Activated CD8-positive, alpha-beta memory T cell treated with anti-CD3 and anti-CD28 coated beads for 24 hours (primary cell): Measurements from ENCODE around the gene ZBTB47.

ENCODE experiments used
- DNase-seq: peaks from one replicate; pipeline ENCODE4 v3.0.0-alpha.2; 2020

ZBTB47 gene

DNA sequence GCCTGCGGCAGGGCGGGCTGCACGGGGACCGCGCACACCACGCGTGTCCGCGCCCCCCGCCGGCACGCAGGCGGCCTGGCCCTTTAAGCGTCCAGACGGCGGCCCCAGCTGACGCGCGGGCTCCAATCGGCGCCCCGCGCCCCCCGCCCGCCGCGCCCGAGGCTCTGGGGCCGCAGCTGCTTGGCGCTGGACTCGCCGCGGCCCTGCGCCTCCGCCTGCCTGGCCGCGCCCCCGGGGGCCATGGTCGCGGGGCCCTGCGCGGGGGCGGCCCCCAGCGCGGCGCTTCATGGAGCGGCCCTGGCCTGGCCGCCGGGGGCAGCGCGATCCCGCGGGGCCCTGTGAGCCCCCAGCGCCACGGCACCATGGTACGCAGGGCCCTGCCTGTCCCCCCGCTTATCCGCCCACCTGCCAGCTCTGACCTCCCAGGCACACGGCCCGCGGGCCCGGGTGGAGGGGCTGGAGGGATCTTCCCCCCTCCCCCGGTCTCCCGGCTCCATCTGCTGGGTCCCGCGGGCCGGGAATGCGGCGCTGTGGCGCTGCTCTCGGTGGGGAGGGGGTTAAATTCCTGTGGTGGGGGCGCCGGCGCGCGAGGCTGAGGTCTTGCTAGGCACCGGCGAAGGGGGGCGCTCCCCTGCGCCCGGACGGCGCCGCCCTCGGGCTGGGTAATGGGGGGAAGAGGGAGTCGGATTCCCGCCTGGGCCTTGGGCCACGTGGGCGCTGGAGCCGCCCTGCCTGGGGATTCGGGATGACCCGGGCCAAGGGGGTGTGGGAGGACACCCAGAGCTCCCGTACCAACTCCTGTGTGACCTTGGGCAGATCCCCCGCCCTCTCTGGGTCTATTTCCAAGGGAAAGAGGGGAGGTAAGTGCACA, 1.1 kb downstream of the ZBTB47 start:
- no peak for DNase-seq

DNA sequence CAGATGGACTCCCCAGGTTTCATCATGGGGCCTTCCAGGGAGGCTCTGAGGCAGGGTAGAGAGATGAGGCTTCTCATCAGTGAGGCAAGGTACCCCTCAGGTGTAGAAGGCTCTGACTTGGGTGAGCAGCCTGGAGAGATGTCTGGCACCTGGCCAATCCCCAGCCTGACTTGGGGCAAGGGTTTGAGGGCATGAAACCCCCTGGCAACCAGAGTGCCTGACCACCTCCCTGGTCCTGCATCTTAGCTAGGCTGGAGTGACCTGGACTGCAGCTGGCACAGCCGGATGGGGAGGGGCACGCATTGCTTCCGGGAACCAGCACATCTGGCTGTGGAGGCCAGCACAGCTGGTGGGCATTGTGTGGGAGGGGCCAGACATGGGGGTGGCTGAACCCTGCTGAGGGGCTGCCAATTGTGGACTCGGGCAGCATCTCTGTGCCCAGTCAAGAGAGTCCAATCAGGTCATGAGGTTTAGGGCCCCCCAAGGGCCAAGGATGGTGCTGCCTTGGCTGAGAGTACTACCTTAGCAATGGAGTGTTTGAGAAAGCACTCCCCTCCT, 1.9 kb downstream of the ZBTB47 start:
- DNase-seq: no peak

GRCh38 chr3:42655980-42656679, 2.6 kb downstream of the ZBTB47 start:
- DNase-seq: no peak

- no peak for DNase-seq
These were observed 3.4 kb downstream of the ZBTB47 start for GRCh38 chr3:42656680-42657610.

- no peak for DNase-seq
These were observed 4.2 kb downstream of the ZBTB47 start for GRCh38 chr3:42657675-42658074.

GRCh38 chr3:42658091-42658770, 4.7 kb downstream of the ZBTB47 start:
- no peak for DNase-seq

DNA sequence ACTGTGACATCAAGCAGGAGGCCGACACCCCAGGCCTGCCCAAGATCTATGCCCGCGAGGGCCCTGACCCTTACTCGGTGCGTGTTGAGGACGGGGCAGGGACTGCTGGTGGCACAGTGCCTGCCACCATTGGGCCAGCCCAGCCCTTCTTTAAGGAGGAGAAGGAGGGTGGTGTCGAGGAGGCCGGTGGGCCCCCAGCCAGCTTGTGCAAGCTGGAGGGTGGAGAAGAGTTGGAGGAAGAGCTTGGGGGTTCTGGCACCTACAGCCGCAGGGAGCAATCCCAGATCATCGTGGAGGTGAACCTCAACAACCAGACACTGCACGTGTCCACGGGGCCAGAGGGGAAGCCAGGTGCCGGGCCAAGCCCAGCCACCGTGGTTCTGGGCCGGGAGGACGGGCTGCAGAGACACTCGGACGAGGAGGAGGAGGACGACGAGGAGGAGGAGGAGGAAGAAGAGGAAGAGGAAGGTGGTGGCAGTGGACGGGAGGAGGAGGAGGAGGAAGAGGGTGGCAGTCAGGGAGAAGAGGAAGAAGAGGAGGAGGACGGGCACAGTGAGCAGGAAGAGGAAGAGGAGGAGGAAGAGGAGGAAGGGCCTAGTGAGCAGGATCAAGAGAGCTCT, 5.4 kb downstream of the ZBTB47 start:
- DNase-seq: no peak

DNA sequence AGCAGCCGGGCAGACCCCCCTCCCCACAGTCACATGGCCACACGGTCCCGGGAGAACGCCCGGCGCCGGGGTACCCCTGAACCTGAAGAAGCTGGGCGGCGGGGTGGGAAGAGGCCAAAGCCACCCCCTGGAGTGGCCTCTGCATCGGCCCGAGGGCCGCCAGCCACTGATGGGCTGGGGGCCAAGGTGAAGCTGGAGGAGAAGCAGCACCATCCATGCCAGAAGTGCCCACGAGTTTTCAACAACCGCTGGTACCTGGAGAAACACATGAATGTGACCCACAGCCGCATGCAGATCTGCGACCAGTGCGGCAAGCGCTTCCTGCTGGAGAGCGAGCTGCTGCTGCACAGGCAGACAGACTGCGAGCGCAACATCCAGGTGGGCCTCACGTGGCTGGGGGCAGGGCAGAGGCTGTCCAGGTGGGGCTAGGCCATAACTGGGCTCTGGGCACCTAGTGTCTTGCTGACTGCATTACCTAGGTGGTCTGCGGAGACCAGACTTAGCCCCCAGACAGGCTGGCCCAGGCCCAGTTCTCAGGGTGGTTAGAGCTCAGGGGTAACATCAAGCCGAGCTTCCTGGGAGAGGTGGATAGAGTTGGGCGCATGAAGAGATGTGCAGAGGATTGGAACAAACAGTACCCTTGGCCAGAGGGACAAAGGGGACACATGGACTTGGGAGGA, 6.1 kb downstream of the ZBTB47 start:
- DNase-seq: no peak

GRCh38 chr3:42660131-42660715, 6.7 kb downstream of the ZBTB47 start:
- no peak for DNase-seq

- DNase-seq: no peak
These were observed 7.4 kb downstream of the ZBTB47 start for GRCh38 chr3:42660898-42661297.

DNA sequence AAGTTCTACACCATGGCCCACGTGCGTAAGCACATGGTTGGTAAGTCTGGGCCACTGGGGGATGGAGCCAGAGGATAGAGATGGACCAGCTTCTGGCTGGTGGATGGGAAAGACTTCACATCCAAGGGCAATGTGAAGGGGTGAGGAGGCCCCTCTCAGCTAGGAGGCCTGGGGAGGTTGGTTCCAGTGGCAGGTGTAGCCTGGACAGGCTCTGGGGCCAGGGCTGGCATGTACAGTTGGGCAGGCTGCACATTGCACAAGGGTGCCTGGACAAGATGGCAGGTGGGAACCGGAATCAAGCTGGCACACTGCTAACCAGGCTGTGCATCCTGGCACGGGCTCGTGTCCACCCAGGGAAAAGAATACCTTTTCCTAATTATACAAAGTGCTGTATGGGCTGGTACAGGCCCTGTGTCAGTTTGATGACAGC, 8.1 kb downstream of the ZBTB47 start:
- no peak for DNase-seq

DNA sequence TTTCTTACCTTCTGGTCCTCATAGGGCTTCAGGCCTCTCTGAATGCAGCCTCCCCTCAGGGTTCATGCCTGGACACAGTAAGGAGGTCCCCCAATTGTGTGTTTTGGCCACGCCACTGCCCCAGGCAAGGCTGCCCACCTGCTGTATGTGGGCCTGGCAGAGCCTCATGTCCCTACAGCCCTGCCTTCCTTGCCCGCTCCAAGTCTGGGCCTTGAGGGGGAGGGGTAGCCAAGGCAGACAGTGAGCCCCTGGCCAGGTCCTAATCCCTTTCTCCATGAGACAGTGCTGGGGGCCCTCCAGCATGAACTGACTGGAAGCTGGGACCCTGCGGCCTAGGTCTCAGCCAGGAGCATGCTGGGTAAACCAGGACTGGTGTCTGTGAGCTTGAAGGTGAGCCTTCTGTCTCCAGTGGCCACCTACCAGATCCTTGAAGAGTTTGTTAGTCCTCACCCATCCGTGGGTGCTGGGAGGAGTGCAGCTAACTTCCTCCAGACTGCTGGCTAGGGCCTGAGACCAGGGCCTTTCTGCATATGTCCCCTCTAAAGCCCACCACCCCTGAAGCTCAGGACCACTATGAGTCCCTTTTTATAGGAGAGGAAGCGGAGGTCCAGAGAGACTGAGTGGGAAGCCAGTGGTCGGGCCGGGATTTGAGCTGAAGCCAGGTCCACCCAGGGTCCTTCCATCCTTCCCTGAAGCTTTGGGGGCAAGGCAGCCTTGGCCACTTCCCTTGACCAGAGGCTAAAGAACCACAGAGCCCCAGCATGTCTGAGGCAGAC, 8.7 kb downstream of the ZBTB47 start:
- no peak for DNase-seq

DNA sequence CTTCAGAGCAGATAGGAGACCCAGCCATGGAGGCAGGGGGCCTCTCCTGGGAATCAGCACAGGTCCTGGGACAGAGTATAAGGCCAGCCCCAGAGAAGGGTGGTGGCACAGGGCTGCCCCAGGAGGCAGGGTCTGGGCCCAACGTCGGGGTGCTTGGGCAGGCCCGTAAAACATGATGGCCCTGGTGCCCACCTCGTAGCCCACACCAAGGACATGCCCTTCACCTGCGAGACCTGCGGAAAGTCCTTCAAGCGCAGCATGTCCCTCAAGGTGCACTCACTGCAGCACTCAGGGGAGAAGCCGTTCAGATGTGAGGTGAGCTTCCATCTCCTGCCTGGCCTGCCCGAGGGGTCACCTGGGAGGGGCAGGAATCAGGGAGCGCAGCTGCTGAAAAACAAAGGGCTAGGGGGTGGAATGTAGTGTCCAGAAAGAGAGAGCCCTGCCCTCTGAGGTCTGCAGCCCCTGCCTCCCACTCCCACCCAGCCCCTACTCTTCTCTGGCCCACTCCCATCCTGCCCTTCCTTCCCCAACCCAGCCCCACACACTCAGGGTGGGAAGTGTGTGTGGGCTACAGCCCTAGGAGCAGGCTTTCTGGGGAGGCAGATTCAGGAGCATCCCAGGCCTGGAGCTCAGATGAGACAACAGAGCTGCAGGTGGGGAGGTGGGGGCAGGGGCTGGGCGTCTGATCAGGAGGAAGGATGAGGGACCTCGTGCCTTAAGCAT, 9.5 kb downstream of the ZBTB47 start:
- no peak for DNase-seq

DNA sequence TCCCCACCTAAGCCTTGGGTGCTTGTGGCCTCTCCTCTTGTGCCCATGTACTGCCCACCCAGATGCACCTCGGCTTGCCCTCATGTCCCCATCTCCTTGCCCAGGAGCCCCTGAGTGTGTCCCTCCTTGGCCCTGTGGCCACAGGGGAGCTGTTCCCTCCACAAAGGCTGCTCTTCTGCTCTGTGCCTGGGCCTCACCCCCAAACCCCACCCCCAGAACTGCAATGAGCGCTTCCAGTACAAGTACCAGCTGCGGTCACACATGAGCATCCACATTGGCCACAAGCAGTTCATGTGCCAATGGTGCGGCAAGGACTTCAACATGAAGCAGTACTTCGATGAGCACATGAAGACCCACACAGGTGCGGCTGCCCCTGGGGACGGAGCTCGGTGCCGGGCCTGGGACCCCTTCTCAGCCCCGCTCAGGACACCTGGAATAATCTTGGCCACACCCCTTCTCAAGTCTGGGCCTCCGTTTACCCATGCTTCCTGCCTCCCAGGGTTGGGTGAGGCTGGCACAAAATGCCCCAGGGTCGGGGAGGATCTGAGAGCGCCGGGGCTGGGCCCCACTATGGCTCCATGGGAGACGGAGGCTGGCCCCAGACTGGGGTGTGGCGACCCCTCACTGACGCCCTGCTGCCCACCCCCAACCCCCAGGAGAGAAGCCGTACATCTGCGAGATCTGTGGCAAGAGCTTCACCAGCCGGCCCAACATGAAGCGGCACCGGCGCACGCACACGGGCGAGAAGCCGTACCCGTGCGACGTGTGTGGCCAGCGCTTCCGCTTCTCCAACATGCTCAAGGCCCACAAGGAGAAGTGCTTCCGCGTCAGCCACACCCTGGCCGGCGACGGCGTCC, 10.3 kb downstream of the ZBTB47 start:
- DNase-seq: no peak

GRCh38 chr3:42664438-42664803, 10.9 kb downstream of the ZBTB47 start:
- DNase-seq: no peak

GRCh38 chr3:42665050-42665878, 11.8 kb downstream of the ZBTB47 start:
- DNase-seq: no peak

DNA sequence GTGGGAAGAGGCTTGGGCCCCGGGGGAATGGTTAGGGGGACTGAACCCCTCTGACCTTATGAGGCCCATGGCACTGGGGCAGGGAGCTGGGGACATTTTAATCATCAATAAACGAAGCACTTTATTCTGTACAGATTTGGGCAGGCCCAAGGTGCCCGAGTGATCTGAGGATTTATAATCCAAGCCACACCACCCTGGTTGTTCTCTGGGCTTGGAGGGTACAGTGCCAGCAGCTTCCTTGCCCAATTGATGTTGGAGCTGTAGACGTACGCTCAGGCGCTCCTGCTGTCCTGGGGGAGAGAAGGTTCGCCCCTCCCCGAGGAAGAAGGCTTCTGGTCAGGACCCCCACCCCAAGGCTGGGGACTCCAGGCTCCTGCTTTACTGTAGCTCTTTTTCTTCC, 12.5 kb downstream of the ZBTB47 start:
- no peak for DNase-seq
